Islet of Langerhans (tissue), 1 donor: Measurements from ENCODE around the gene KXD1.
"Not testable (repeated sequence)": the region's sequence is repeated elsewhere in the genome, so short reads cannot be mapped to it uniquely, and the experiment has no call there.

ENCODE experiments used
- FAIRE-seq: peaks from one replicate; lab custom pipeline; 2011; peaks lifted over from hg19 to GRCh38; lab: Jason Lieb, UNC

The KXD1 gene, protein sequence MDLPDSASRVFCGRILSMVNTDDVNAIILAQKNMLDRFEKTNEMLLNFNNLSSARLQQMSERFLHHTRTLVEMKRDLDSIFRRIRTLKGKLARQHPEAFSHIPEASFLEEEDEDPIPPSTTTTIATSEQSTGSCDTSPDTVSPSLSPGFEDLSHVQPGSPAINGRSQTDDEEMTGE

DNA sequence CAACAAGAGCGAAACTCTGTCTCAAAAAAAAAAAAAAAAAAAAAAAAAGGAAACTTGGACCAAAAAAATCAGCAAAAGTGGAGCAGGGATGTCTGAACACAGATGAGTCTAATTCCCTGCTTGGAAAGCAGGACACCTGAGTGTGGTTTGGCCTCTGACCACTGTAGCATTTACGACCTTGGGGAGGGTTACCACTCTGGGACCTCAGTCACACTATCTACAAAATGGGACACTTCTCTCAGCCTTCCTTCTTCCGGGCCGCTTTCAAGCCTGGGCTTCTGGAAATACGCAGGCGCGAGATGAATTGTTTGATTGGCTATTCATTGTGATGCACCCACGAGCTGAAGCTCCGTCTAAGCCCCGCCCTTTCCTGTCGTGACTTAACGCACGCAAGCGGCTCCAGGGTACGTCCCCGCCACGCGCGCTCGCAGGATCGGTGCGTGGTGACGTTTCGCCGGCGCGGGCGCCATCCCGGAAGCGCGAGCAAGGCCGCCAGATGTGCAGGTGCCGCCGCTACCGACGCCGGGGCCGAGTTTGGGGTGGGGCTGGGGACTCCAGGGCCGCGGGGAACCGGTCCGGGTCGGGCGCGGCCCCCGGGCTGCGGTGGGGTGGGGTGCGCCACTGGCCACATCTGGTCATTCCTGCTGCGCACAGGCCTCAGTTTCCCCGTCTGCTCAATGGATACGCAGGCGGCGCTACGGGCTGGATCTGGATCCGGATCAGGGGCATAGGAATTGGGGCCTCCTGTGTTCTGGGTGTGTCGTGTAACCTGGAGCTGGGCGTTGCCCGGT is at the start of gene KXD1:
Gene KXD1, plus strand, starts transcription at position 460 of the 791 bp plus-strand sequence. CDS start 4,187 bp downstream, outside the sequence.
- FAIRE-seq = peak; percentile 94

DNA sequence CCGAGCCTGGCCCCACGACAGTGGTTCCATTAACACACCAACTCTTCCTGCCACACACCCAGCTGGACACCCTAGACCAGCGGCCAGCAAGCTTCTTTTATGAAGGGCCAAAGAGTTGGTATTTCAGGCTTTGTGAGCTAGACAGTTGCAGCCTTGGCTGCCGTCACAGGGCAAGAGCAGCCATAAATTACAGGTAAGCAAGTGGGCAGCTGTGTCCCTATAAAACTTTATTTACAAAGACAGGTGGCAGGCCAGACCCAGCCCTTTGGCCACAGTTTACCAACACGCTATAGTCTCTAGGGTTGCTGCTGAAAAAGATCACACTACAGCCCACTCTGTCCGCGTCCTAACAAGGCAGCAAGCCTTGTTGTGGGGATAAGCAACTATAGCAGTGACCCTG is 49.1 kb upstream of the KXD1 start:
- FAIRE-seq = no peak

DNA sequence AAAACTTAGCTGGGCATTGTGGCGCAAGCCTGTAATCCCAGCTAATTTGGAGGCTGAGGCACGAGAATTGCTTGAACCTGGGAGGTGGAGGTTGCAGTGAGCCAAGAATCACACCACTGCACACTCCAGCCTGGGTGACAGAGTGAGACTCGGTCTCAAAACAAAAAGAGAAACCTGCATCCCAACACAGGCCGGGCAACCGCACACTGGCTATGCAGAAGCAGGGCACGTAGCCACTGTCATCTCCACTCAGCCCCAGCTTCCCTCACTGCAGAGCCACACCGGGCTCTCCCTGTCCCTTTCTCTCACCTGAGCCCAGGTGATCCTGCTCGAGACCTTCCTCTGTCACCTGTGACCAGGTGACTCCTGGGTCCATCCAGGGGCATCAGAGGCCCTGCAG is 47.5 kb upstream of the KXD1 start:
- no peak for FAIRE-seq

DNA sequence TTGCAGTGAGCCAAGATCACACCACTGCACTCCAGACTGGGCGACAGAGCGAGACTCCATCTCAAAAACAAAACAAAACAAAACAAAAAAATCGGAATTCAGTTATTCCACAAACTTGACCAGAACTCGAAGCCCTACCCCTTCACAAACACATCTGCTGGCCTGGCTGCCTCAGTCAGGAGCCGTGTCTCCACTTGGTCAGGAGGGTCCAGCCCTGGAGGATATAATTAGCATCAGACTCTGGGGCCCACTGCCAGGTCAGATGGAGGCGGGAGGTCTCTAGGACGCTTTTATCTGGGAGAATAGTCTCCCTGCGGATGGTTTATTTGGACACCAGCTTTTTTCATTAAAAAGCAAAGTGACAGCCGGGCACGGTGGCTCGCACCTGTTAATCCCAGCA is 43.8 kb upstream of the KXD1 start:
- FAIRE-seq = no peak

DNA sequence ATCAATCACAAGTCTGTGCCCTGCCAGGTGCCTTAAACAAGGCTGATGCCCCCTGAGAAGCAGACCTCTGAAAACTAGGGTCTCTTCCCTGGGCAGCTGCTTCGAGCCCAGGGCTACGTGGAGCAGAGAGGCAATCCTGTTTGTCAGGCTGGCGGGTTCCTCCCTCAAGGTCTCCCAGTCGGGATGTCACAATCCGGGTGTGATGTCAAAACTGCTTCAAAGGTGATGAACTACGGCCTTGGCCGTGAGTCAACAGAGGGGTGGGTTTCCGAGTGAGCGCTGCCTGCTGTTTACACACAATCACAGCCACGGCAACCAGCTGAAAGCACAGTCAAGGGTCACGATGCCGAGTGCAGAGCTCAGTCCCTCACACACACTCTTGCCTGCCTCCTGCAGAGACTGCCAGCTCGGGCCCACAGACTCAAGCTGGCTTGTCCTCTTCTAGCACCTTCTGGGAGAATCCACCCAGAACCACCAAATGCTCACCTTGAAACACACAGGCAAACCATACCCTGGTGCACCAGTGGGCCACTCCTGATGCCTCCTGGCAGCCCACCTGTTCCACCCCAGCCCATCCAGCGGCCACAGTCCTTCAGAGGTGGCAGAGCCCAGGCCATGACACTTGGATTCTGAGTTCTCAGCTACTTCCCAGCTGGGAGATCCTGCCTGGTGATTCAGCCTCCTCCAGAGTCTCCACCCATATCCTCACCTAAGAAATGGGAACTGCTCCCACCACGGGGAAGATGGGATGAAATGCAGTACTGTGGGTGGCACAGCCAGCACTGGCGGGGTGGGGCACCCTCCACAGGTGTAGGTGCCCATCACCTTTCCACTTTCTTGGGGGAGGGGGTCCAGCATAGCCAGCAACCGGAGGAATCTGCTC is 42.6 kb upstream of the KXD1 start:
- FAIRE-seq = no peak

DNA sequence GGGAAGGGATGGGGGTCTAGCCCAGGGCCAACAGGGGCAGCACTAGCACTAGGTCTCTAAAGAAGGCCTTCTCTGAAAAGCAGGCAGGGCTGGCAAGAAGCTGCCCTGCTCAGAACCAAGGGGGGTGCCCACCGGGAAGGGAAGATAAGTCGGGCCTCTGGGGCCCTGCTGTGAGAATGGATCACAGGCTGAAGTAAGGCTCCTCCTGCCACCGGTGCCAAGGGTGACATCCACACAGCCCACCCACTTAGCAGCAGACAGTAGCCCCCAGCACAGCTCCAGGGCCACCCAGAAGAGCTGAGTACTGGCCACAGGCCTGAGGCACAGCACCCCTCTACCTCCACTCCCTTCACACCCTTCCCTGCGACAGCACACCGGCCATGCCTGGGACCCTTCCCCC is 41.7 kb upstream of the KXD1 start:
- no peak for FAIRE-seq

DNA sequence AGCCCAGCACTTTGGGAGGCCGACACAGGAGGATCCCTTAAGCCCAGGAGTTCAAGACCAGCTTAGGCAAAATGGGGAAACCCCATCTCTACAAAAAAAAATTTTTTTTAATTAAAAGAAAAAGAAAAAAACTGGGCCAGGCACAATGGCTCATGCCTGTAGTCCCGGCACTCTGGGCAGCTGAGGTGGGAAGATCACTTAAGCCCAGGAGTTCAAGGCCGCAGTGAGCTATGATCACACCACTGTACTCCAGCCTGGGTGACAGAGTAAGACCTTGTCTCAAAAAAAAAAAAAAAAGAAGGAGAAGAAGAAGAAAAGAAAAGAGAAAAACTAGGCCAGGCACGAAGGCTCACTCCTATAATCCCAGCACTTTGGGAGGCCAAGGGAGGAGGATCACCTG is 40.1 kb upstream of the KXD1 start:
- FAIRE-seq = no peak

DNA sequence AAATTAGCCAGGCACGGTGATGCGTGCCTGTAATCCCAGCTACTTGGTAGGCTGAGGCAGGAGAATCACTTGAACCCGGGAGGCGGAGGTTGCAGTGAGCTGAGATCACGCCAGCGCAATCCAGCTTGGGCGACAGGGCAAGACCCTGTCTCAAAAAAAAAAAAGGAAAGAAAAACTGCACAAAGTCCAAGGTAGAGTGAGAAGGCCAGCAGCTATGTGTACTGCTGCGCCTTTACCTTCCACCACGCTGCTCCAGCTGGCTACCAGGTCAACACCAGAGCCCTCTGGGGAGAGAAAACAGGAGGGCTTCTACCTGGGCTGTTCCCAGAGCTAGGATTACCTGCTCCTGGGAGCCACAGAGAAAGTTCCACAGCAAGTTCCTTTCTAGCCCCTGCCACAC is 39.0 kb upstream of the KXD1 start:
- FAIRE-seq = no peak

DNA sequence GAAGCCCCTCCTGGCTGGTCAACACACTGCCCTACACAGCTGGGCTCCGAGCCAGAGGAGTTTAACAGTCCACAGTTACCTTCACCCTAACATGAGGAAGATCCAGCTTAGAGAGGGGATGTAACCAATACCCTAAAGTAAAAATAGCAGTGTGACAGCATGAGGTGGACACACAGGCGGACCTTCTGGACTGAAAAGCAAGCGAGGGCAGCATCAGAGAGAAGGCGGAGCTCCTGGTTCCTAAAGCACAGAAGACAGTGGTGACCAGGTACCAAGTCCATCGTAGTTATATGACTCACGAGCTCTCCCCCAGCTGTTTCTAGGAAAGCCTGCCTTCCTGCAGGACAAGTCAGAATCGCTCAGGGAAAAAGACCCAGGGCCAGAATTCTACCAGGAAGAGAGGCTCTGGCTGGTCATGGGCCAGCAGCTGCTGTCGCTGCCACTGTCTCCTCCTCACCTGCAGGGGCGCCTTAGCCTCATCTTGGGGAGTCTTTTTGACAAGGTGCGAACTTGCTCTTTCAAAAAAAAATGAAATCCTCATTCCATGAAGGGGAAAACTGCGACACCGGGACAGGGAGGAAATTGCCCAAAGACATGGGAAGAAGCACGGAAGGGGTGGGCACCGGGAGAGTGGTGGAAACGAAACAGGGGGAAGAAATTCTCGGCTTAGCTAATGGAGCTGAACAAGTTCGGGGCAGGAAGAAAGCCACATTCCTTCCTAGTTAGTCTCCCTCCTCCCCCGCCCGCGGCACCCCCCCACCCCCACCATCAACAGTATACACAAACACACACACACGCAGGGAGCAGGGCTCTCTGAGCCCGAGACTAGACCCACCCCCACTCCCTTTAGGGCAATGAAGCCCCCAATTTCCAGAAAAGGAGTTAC is 37.5 kb upstream of the KXD1 start:
- no peak for FAIRE-seq

DNA sequence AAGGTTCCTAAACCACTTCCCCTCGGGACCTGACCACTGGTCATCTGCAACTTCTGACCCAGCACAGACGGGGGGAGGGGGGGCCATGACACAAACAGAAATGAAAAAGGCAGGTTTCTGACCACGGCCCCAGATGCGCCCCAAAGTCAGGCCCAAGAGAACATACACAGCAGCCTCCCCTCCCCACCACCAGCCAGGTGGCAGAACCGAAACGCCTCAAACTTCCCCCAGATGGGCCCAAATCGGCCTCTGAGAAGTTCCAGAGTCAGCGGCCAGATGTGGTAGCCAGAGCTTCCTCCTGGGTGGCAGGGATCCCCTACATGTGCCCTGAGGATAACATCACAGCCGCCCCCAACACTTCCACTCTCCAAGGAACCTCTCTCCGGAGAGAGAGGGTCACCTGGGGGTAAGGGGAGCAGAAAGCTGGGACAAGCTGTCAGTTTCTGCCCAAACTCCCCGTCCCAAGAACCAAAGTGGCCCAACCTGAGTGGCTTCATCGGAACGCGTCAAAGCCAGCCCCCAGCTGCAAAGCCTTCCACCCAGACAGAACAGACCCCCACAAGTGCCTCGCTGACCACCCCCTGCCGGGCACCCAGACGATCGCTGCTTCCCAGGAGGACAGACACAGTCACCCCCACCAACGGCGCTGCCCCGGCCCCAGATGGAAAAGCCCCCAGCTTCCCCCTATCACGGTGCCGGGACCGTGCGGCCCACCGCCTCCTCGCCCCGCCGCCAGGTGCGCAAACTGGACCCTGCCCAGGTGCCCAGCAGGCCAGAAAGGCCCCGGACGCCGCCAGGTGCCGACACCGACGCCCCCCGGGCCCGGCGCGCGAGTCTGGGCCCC is 36.6 kb upstream of the KXD1 start:
- no peak for FAIRE-seq

DNA sequence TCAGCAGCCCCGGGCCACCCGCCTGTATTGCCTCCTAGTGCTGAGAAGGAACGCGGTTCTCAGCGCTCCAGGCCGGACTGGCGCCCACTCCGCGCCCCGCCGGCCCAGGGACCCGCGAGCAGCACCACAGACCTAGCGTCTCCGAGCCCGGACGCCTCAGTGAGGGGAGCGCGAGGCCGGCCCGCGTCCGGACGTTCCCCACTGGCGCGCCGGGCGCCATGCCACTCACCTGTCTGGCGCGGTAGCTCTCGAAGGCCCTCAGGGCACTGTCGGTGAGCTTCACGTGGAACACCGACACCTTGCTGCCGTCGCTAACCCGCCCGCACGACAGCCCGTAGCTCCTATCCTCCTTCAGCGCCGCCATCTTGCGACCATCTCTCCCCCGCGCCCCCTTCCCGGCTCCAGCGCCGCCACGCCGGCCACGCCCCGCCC is 36.0 kb upstream of the KXD1 start, which contains the start of gene ELL:
Gene ELL, minus strand, starts transcription at position 379 of the 432 bp plus-strand sequence. Its CDS starts 15 bp downstream, at position 364.
- FAIRE-seq = no peak

DNA sequence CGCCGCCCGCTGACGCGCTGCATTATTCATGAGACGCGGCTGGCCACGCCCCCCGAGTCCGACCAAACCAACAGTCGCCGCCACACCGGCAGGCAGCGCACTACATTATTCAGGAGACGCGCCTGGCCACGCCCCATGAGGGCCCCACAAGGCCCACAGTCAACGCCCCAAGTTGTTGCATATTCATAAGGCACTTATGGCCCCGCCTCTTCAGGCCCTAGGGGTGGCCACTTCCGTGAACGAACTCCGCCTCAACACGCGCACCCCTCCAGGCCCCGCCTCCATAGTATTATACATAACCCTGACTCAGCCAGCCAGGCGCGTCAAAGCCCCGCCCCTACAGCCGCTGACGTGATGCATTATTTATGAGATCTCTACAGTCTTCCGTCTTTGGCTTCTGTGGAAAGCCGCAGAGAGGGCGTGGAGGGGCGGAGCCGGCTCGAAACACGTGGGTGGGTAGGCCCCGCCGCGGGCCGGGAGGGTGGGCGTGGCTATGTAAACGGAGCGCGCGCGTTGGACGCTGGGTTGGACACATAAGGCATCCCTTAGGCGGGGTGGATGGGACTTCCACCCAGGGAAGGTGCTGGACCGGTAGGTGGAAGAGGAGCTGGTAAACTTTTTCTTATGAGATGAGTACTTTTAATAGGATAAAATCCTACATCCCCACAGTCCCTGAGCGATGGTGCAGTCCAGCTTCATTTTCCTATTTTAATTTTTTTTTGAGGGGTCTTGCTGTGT is 35.4 kb upstream of the KXD1 start:
- peak; percentile 89 for FAIRE-seq

DNA sequence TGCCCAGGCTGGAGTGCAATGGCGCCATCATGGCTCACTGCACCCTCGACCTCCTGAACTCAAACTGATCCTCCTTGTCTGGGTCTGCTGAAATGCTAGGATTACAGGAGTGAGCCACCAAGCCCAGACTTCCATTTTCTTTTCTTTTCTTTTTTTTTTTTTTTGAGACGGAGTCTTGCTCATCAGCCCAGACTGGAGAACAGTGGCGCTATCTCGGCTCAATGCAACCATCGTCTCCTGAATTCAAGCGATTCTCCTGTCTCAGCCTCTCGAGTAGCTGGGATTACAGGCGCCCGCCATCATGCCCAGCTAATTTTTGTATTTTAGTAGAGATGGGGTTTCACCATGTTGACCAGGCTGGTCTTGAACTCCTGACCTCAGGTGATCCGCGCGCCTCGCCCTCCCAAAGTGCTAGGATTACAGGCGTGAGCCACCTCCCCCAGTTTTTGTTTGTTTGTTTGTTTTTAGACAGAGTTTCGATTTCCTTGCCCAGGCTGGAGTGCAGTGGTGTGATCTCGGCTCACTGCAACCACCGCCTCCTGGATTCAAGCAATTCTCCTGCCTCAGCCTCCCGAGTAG is 34.7 kb upstream of the KXD1 start:
- FAIRE-seq = not testable (repeated sequence)

DNA sequence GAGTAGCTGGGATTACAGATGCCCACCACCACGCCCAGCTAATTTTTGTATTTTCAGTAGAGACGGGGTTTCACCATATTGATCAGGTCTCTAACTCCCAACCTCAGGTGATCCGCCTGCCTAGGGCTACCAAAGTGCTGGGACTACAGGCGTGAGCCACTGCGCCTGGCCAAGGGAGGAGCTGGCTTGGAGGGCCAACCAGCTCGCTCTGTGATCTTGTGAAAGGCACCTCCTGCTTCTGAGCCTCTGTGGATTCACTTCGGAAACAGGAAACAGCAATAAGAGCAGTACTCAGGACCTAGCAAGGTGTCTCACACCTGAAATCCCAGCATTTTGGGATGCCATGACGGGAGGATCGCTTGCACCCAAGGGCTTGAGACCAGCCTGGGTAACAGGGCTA is 33.8 kb upstream of the KXD1 start:
- FAIRE-seq = no peak

DNA sequence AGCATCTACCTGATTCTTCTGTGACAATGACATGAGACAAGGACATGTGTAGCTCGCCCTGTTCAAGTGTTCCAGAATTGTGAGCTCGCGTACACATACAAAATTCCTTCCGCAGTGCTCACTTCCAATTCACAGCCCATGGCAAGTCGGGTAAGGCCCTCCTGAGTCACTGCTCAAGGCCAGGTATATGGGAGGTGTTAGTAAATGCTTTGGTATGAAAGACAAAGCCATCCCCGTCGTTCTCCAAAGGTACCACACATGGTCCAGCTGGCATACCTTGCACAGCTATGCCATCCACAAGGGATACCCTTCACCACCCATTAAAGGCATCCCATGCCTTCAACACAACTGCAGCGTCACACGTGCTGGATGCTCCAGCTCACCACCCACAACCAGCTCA is 31.4 kb upstream of the KXD1 start:
- FAIRE-seq = no peak

DNA sequence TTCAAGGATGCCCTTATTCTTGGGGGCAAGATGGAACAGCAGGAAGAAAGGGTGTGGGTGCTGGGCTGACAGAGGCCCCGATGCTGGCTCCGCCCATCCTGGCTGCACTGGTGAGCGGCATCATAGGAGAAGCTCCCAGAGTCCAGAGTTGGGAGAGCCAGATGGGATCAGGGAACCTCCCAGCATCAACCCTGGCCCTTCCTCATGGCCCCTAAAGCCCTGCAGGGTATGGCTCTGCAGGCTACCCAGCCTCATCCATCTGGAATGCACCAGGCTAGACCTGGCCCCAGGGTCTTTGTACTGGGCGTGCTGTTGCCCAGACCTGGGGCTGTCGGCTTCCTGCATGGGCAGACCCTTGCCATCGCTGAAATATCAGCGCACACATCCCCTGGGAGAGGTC is 27.9 kb upstream of the KXD1 start:
- FAIRE-seq = no peak

DNA sequence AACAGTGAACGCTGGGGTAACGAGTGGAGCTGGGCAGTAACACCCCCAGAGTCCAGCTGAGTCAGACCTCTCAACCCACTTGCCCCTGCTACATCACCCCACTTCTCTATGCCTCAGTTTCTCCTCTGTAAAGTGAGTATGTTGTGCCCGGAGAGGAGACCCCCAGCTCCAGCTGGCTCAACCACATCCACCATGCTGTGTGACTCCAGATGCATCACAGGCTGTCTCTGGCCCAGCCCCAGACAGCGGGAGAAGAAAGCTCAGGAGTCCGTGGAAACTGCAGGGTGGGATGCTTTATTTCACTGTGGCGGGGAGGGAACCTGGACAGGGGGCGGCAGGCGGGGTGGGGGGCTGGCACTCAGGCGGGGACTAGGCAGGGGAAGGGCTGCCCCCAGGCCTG is 26.2 kb upstream of the KXD1 start:
- no peak for FAIRE-seq

DNA sequence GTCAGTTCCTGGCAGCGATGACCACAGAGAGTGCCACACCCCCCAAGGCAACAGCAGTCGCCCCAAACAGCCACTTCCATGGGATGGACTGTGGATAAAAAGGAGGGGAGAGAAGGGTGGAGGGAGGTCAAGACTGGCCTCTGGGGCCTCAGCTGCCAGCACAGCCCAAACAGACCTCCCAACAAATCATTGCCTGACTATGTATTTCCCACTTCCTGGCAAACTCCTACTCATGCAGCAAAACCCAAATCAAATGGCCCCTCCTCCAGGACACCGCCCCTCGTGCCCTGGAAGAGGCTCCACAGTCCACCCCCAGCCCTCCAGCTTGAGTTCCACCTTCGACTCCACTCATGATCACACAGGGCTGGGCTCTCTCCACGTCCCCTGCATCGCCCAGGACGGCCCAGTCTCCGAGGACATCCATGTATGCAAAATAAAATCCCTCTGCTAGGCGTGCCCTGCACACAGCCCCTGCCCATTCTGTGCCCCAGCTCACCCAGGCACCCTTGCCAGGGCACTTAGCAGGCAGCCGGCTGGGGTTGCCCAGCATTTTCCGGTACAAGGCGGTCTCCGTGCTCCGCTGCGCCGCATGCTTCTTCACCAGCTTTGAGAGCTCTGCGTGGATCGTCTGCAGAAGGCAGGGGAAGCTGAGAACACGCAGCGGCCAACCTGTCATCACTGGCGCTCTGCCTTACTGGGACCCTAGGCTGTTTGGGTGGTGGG is 25.3 kb upstream of the KXD1 start:
- FAIRE-seq = no peak

DNA sequence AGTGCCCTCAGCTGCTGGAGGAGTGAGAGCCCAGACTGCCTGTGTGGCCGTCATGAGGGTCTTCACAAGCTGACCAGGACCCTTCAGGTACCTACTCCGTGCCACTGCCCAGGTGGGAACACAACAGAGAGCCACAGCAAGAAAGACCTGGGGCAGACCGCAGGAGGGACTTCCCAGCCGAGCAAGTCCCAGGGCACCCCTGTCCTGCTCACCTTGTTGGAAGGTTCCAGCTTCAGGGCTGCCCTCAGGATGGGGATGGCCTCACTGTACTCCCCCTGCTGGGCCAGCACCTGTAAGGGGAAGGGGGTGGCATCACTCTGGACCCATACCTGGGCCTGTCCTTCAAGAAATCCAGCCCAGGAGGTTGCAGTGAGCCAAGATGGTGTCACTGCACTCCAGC is 24.6 kb upstream of the KXD1 start:
- no peak for FAIRE-seq
